ENCODE measurements around the gene SLCO2B1.
A peak's percentile ranks its signal among the peaks of the same experiment; 100 is the strongest.

Gene SLCO2B1

GRCh38 chr11:75214411-75214821 is 63.5 kb downstream of the SLCO2B1 start:
- DNase-seq (ENCODE audit: low read depth in 1 of 2, low spot score in 1 of 2) = peak; percentile 48

GRCh38 chr11:75214843-75215242 is 63.9 kb downstream of the SLCO2B1 start:
- no peak for DNase-seq (ENCODE audit: low read depth in 1 of 2, low spot score in 1 of 2)

GRCh38 chr11:75219869-75220268 is 69.0 kb downstream of the SLCO2B1 start:
- DNase-seq (ENCODE audit: low read depth in 1 of 2, low spot score in 1 of 2) = no peak

- no peak for DNase-seq (ENCODE audit: low read depth in 1 of 2, low spot score in 1 of 2)
Observed at GRCh38 chr11:75223954-75224643, 73.2 kb downstream of the SLCO2B1 start.

- DNase-seq (ENCODE audit: low read depth in 1 of 2, low spot score in 1 of 2) = no peak
Observed at GRCh38 chr11:75225794-75226193, 74.9 kb downstream of the SLCO2B1 start.

- no peak for DNase-seq (ENCODE audit: low read depth in 1 of 2, low spot score in 1 of 2)
Observed at GRCh38 chr11:75229466-75229865, 78.6 kb downstream of the SLCO2B1 start.

GRCh38 chr11:75230621-75231020 is 79.7 kb downstream of the SLCO2B1 start:
- DNase-seq (ENCODE audit: low read depth in 1 of 2, low spot score in 1 of 2) = no peak

- no peak for DNase-seq (ENCODE audit: low read depth in 1 of 2, low spot score in 1 of 2)
Observed at GRCh38 chr11:75233754-75234172, 82.9 kb downstream of the SLCO2B1 start.

- no peak for DNase-seq (ENCODE audit: low read depth in 1 of 2, low spot score in 1 of 2)
Observed at GRCh38 chr11:75236062-75236461, 85.2 kb downstream of the SLCO2B1 start.

- no peak for DNase-seq (ENCODE audit: low read depth in 1 of 2, low spot score in 1 of 2)
Observed at GRCh38 chr11:75237050-75237449, 86.1 kb downstream of the SLCO2B1 start.

- DNase-seq (ENCODE audit: low read depth in 1 of 2, low spot score in 1 of 2) = no peak
Observed at GRCh38 chr11:75238595-75239440, 87.9 kb downstream of the SLCO2B1 start.

GRCh38 chr11:75239531-75240290 is 88.8 kb downstream of the SLCO2B1 start:
- no peak for DNase-seq (ENCODE audit: low read depth in 1 of 2, low spot score in 1 of 2)

GRCh38 chr11:75240311-75241035 is 89.6 kb downstream of the SLCO2B1 start, which contains the start of gene TPBGL:
TPBGL (plus strand) TSS chr11:75240774; CDS start chr11:75241050, 276 bp downstream.
- peak in 1 of 2 donors; percentile 22 for DNase-seq (ENCODE audit: low read depth in 1 of 2, low spot score in 1 of 2)

- DNase-seq (ENCODE audit: low read depth in 1 of 2, low spot score in 1 of 2) = peak; percentile 75 to 87
Observed at GRCh38 chr11:75241036-75241905, 90.4 kb downstream of the SLCO2B1 start.

- DNase-seq (ENCODE audit: low read depth in 1 of 2, low spot score in 1 of 2) = peak in 1 of 2 donors; percentile 16
Observed at GRCh38 chr11:75241906-75242644, 91.2 kb downstream of the SLCO2B1 start.

GRCh38 chr11:75242722-75243600 is 92.1 kb downstream of the SLCO2B1 start:
- DNase-seq (ENCODE audit: low read depth in 1 of 2, low spot score in 1 of 2) = no peak

GRCh38 chr11:75244052-75244814 is 93.3 kb downstream of the SLCO2B1 start:
- no peak for DNase-seq (ENCODE audit: low read depth in 1 of 2, low spot score in 1 of 2)

All from stimulated activated CD4-positive, alpha-beta T cell treated with anti-CD3 and anti-CD28 coated beads, Interleukin-15, amount 100 ng/mL, for 1 hour (primary cell).